Kidney (tissue), 14 donors: ENCODE results near the gene NPR3. TPM values are rescaled to one million over a fixed set of nuclear protein-coding genes. Genes with fewer than 3 reads are reported as not detected.

Experiments
- DNase-seq, 5 donors: peaks; one replicate each; pipeline ENCODE4 v3.0.0-alpha.2; 2013 to 2020
- FAIRE-seq: peaks from 2 replicates; lab custom pipeline; 2012; peaks lifted over from hg19 to GRCh38; lab: Jason Lieb, UNC
- H3K27ac ChIP-seq, 2 donors: one replicate each; pipeline ENCODE4 v1.7.0; 2013; ENCODE audit warnings: low read depth in 2 of 2, low read length in 2 of 2, inconsistent platforms in 1 of 2
- H3K27me3 ChIP-seq: one replicate; pipeline ENCODE4 v1.7.1; 2013; ENCODE audit warnings: low read length, inconsistent platforms; ENCODE audit not compliant: control insufficient read depth, insufficient read depth
- H3K36me3 ChIP-seq, 3 donors: one replicate each; pipeline versions ENCODE4 v1.7.0 to v1.7.1; 2013; ENCODE audit warnings: low read length in 3 of 3, control low read depth in 1 of 3, inconsistent platforms in 1 of 3; ENCODE audit not compliant: insufficient read depth in 3 of 3, control insufficient read depth in 2 of 3
- H3K4me1 ChIP-seq, 3 donors: one replicate each; pipeline versions ENCODE4 v1.7.0 to v1.7.1; 2013; ENCODE audit warnings: low read length in 3 of 3, inconsistent platforms in 1 of 3, low read depth in 1 of 3; ENCODE audit not compliant: control insufficient read depth in 2 of 3, insufficient read depth in 2 of 3
- H3K4me3 ChIP-seq, 3 donors: one replicate each; pipeline versions ENCODE4 v1.7.0 to v1.8.1; 2013; ENCODE audit warnings: low read length in 3 of 3, control low read depth in 1 of 3, inconsistent platforms in 1 of 3
- H3K9ac ChIP-seq, 3 donors: one replicate each; pipeline versions ENCODE4 v1.7.0 to v1.7.1; 2013; ENCODE audit warnings: low read length in 3 of 3, control low read depth in 1 of 3, inconsistent platforms in 1 of 3
- H3K9me3 ChIP-seq, 3 donors: one replicate each; pipeline versions ENCODE4 v1.7.0 to v1.7.1; 2013; ENCODE audit warnings: low read length in 3 of 3, control low read depth in 1 of 3, inconsistent platforms in 1 of 3; ENCODE audit not compliant: control insufficient read depth in 2 of 3, insufficient read depth in 1 of 3
- intact Hi-C: fragments of 100-400 bp; cut with DNase I; formaldehyde crosslinking; loops from one replicate; pipeline ENCODE4 v1.11.1; 2022
- polyA plus RNA-seq: library from polyadenylated mRNA; stranded (reverse); fragments of 350-450 nt; fragmentation: Illumina TruSeq; extraction: RNeasy Lipid Tissue Mini Kit (QIAGEN cat#74804); gene quantifications from one replicate; pipeline ENCODE4 v1.2.3, GENCODE V29; 2014; ENCODE audit warnings: low read depth, low replicate concordance; ENCODE audit not compliant: insufficient read depth
- total RNA-seq: library from RNA; stranded (reverse); fragmentation: NEBNext Ultra II Directional; extraction: Animal tissue kit (Norgen Biotek cat#: 25700); gene quantifications from one replicate; pipeline ENCODE4 v1.2.1, GENCODE V29; 2021
- TF ChIP-seq, protein P1 (sequence below): IDR thresholded peaks from 3 replicates; pipeline ENCODE4 v1.5.1; 2012; ENCODE audit warnings: mild to moderate bottlenecking, moderate library complexity, borderline replicate concordance; ENCODE audit not compliant: insufficient read depth; ENCODE audit errors: extremely low read depth
- donor health status: control.
- donor health status: control.
- donor health status: control.
- donor health status: control.
- donor health status: control.
- donor health status: DM: yes; HTN: yes; CAD: no.
- donor health status: Normal renal cell carcinoma (clear cell type).

The NPR3 gene
- total and polyA plus RNA-seq, 2 donors from 2014 or later: 12.5 to 33.7 TPM

DNA sequence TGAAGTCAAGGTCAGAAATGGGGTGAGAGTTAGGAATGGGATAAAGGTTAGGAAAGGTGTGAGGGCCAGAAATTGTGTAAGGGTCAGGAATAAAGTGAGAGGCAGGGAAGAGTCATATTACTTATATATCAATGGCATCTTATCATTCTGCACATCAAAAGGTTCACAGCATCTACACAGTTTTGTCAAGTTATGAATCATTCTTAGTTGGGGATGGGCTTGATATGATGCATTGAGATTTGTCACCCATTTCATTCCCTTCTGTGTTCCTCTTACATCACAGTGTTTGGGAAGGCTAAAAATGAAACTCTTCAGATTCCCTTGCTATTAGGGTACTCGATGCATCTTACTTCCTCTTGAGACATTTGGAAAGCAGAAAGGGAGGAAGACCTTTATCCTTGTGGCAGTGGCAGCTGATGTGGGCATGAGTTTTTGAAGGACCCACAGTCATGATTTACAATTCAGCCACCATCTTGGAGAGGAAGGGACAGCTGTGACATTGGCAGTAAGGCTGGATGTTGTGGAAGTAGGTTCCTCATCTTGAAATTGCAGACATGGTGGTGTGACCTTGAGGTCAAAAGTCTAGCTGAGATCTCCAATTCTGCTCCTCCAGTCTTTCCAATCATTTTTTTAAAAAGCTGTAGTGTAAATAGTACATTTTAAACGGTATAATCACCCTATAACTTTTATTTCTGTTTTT lies 24.2 kb upstream of the NPR3 start:
- Histone ChIP-seq H3K27ac (peak overlapping the region; percentile 78 to 84), H3K9me3 (peaks cover 0 to 9% (median 0%) of the 10 kb centered on the region in 3 donors), H3K36me3 (no peaks in the 10 kb centered on the region), H3K9ac (peak overlapping the region in 1 of 3 donors; percentile 3), H3K4me1 (peaks cover 0 to 37% (median 14%) of the 10 kb centered on the region in 3 donors), H3K27me3 (no peaks in the 10 kb centered on the region), H3K4me3 (no peak overlapping the region)
- TF ChIP-seq, protein P1, sequence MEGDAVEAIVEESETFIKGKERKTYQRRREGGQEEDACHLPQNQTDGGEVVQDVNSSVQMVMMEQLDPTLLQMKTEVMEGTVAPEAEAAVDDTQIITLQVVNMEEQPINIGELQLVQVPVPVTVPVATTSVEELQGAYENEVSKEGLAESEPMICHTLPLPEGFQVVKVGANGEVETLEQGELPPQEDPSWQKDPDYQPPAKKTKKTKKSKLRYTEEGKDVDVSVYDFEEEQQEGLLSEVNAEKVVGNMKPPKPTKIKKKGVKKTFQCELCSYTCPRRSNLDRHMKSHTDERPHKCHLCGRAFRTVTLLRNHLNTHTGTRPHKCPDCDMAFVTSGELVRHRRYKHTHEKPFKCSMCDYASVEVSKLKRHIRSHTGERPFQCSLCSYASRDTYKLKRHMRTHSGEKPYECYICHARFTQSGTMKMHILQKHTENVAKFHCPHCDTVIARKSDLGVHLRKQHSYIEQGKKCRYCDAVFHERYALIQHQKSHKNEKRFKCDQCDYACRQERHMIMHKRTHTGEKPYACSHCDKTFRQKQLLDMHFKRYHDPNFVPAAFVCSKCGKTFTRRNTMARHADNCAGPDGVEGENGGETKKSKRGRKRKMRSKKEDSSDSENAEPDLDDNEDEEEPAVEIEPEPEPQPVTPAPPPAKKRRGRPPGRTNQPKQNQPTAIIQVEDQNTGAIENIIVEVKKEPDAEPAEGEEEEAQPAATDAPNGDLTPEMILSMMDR: no peak
- no peak for FAIRE-seq
- intact Hi-C loops: no loop called here
- no peak for DNase-seq

DNA sequence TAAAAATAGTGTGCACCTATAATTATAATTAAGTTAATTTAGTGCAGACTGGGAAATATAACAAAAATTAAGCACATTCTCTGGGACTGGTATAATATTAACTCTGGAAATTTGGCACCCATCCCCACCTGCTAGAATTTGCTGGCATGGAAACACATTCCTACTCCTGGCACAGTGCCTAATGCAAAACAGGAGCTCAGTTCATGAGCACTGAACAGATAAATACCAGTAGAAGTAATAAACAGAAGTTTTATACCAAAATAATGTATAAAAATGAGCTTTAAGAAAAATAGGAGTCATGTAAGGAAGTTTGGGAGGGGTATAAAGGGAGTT lies 23.7 kb upstream of the NPR3 start:
- H3K4me3 ChIP-seq: no peak overlapping the region
- FAIRE-seq (peak; percentile 98), DNase-seq (peak in 3 of 5 donors; percentile 16 to 62 (median 41))
- intact Hi-C loops: no loop called here
- H3K9ac ChIP-seq: no peak overlapping the region
- TF ChIP-seq, protein P1: no peak
- peaks cover 0 to 37% (median 14%) of the 10 kb centered on the region in 3 donors for H3K4me1 ChIP-seq
- H3K27ac ChIP-seq: peak overlapping the region; percentile 82 to 84
- H3K9me3 ChIP-seq: peaks cover 0 to 9% (median 0%) of the 10 kb centered on the region in 3 donors
- no peaks in the 10 kb centered on the region for H3K36me3 ChIP-seq
- no peaks in the 10 kb centered on the region for H3K27me3 ChIP-seq

DNA sequence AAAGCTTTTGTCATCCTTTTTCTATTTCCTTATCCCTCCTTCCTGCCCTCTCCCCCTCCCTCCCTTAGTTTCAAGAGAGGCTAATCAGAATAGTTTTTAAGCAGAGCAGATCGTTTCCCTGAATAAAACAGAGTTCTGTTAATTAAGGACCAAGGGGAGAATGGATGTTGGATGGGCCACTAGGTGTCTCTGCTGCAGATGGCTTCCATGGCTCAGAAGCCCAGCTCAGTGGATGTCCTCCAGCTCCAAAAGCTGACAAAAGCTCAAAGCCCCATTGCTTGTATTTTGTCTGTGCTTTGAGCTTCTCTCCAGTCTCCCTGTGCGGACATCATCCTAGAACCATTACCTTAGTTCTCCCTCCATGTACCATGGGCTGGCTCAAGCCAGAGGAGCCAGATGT lies 21.0 kb upstream of the NPR3 start:
- Histone ChIP-seq H3K4me3 (peak overlapping the region in 1 of 3 donors; percentile 65), H3K9me3 (no peaks in the 10 kb centered on the region), H3K27ac (peak overlapping the region in 1 of 2 donors; percentile 72), H3K36me3 (no peaks in the 10 kb centered on the region), H3K9ac (no peak overlapping the region), H3K4me1 (peaks cover 0 to 21% (median 14%) of the 10 kb centered on the region in 3 donors), H3K27me3 (no peaks in the 10 kb centered on the region)
- DNase-seq (no peak), FAIRE-seq (no peak)
- TF ChIP-seq, protein P1: no peak
- intact Hi-C loops: no loop called here

DNA sequence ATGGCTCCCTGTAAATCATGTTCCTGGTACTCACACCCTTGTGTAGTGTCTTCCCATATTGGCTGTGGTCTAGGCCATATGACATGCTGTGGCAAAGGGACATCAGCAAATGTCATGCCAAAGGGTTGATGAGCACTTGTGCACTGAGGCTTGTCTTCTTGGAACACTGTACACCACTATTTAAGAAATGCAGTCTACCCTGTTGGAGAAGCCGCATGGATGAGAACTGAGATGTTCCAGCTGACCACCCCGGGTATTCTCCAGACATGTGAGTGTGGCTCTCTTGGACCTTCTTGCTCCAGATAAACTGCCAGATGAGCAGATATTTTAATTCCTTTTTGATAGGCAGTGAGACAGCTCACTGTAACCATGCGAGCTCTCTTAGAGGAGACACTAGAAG lies 20.5 kb upstream of the NPR3 start:
- Histone ChIP-seq H3K9ac (peak overlapping the region in 1 of 3 donors; percentile 63), H3K4me3 (peak overlapping the region in 2 of 3 donors; percentile 40 to 65), H3K27ac (peak overlapping the region in 1 of 2 donors; percentile 72), H3K27me3 (no peaks in the 10 kb centered on the region), H3K9me3 (no peaks in the 10 kb centered on the region), H3K4me1 (peaks cover 0 to 21% (median 14%) of the 10 kb centered on the region in 3 donors), H3K36me3 (no peaks in the 10 kb centered on the region)
- DNase-seq (no peak), FAIRE-seq (no peak)
- TF ChIP-seq, protein P1: no peak
- intact Hi-C loops: no loop called here
